GM23338 (cell line): ENCODE measurements around the gene MCRIP1. TPM values are rescaled to one million over a fixed set of nuclear protein-coding genes. Genes with fewer than 3 reads are reported as not detected.

Experiments used
- ATAC-seq: fragments of 200-7000 bp; cut with Tn5 transposase; 3 replicates; pipeline ENCODE4 v1.9.1; 2020
- DNase-seq: peaks from one replicate; pipeline ENCODE4 v3.0.0-alpha.2; 2015; ENCODE audit warnings: low spot score
- H2AFZ ChIP-seq: fragments of 200-600 bp; sonication (generic); 2 replicates; pipeline ENCODE4 v1.8.0; 2016; ENCODE audit warnings: antibody characterized with exemption, mild to moderate bottlenecking, moderate library complexity
- H3F3A ChIP-seq: fragments of 200-600 bp; sonication (generic); replicated peaks from 2 replicates; pipeline ENCODE4 v1.8.0; 2017; ENCODE audit warnings: antibody characterized with exemption, mixed run types, low read depth
- H3K27ac ChIP-seq: fragments of 200-600 bp; sonication (generic); 2 replicates; pipeline ENCODE4 v1.6.1; 2016; ENCODE audit warnings: low read depth
- H3K27me3 ChIP-seq: fragments of 200-600 bp; sonication (generic); 2 replicates; pipeline ENCODE4 v1.8.0; 2016; ENCODE audit warnings: mild to moderate bottlenecking, mixed run types, moderate library complexity; ENCODE audit not compliant: insufficient read depth
- H3K36me3 ChIP-seq: fragments of 200-600 bp; sonication (generic); 2 replicates; pipeline ENCODE4 v1.8.0; 2016; ENCODE audit warnings: mild to moderate bottlenecking; ENCODE audit not compliant: insufficient read depth
- H3K4me1 ChIP-seq: fragments of 200-600 bp; sonication (generic); 2 replicates; pipeline ENCODE4 v1.8.0; 2016; ENCODE audit warnings: mild to moderate bottlenecking, moderate library complexity; ENCODE audit not compliant: insufficient read depth
- H3K4me2 ChIP-seq: fragments of 200-600 bp; sonication (generic); 2 replicates; pipeline ENCODE4 v1.7.1; 2017; ENCODE audit warnings: mixed run types
- H3K4me3 ChIP-seq: fragments of 200-600 bp; sonication (generic); 2 replicates; pipeline ENCODE4 v1.6.1; 2016; ENCODE audit warnings: mixed run types
- H3K79me2 ChIP-seq: fragments of 200-600 bp; sonication (generic); replicated peaks from 2 replicates; pipeline ENCODE4 v1.8.0; 2017; ENCODE audit warnings: mild to moderate bottlenecking; ENCODE audit not compliant: insufficient read depth
- H3K9me2 ChIP-seq: fragments of 200-600 bp; sonication (generic); 2 replicates; pipeline ENCODE4 v1.8.0; 2017; ENCODE audit not compliant: insufficient read depth
- H4K20me1 ChIP-seq: fragments of 200-600 bp; sonication (generic); replicated peaks from 2 replicates; pipeline ENCODE4 v1.8.0; 2017; ENCODE audit warnings: mild to moderate bottlenecking; ENCODE audit not compliant: insufficient read depth
- H3K27ac Mint-ChIP-seq: 2 replicates; pipeline ENCODE4 v1.8.0; 2020; ENCODE audit warnings: inconsistent platforms, mild to moderate bottlenecking, moderate library complexity, mixed read lengths
- H3K27me3 Mint-ChIP-seq: 3 replicates; pipeline ENCODE4 v1.8.0; 2022; ENCODE audit warnings: low read depth, mild to moderate bottlenecking, moderate library complexity, mixed read lengths, inconsistent platforms; ENCODE audit not compliant: insufficient read depth, poor library complexity
- H3K36me3 Mint-ChIP-seq: 3 replicates; pipeline ENCODE4 v1.8.0; 2021; ENCODE audit warnings: low read depth, mild to moderate bottlenecking, inconsistent platforms, moderate library complexity, mixed read lengths
- H3K4me1 Mint-ChIP-seq: 3 replicates; pipeline ENCODE4 v1.8.0; 2020; ENCODE audit warnings: mild to moderate bottlenecking, inconsistent platforms, mixed read lengths
- H3K4me3 Mint-ChIP-seq: 3 replicates; pipeline ENCODE4 v1.8.0; 2021; ENCODE audit warnings: moderate library complexity, mild to moderate bottlenecking, inconsistent platforms, mixed read lengths
- H3K9me3 Mint-ChIP-seq: 3 replicates; pipeline ENCODE4 v1.8.0; 2020; ENCODE audit warnings: moderate library complexity, mild to moderate bottlenecking, inconsistent platforms, mixed read lengths
- CREB1 ChIP-seq: fragments of 250-450 bp; sonication (Bioruptor Pico); IDR thresholded peaks from 2 replicates; pipeline ENCODE4 v1.5.0; 2020; ENCODE audit warnings: low read depth, mild to moderate bottlenecking, moderate library complexity
- CTCF ChIP-seq, 2 experiments: fragments of 200-600 bp in 1 of 2; sonication (generic) in 1 of 2; conservative IDR thresholded peaks; 2 replicates each; pipeline versions ENCODE4 v1.5.1 to v1.6.1; 2016 to 2017; ENCODE audit warnings: antibody characterized with exemption in 2 of 2, low read depth in 2 of 2, mild to moderate bottlenecking in 2 of 2, moderate library complexity in 1 of 2
- ETS1 ChIP-seq: IDR thresholded peaks from 2 replicates; pipeline ENCODE4 v1.6.1; 2016; ENCODE audit warnings: antibody characterized with exemption
- EZH2 ChIP-seq: fragments of 200-600 bp; sonication (generic); IDR thresholded peaks from one replicate; pipeline ENCODE4 v1.8.0; 2017; ENCODE audit warnings: antibody characterized with exemption, mild to moderate bottlenecking, low read depth; ENCODE audit not compliant: unreplicated experiment
- EZH2phosphoT487 ChIP-seq: fragments of 200-600 bp; sonication (generic); IDR thresholded peaks from one replicate; pipeline ENCODE4 v1.8.1; 2018; ENCODE audit warnings: antibody characterized with exemption; ENCODE audit not compliant: unreplicated experiment
- JUNB ChIP-seq: IDR thresholded peaks from one replicate; pipeline ENCODE4 v1.6.1; 2016; ENCODE audit warnings: antibody characterized with exemption; ENCODE audit not compliant: unreplicated experiment
- NANOG ChIP-seq: IDR thresholded peaks from 2 replicates; pipeline ENCODE4 v1.6.1; 2016; ENCODE audit warnings: antibody characterized with exemption, borderline replicate concordance
- POLR2AphosphoS5 ChIP-seq: IDR thresholded peaks from 2 replicates; pipeline ENCODE4 v1.6.1; 2016; ENCODE audit warnings: antibody characterized with exemption, low read depth
- REST ChIP-seq: IDR thresholded peaks from one replicate; pipeline ENCODE4 v1.6.1; 2018; ENCODE audit warnings: antibody characterized with exemption; ENCODE audit not compliant: unreplicated experiment
- STAT1 ChIP-seq: IDR thresholded peaks from one replicate; pipeline ENCODE4 v1.6.1; 2016; ENCODE audit warnings: antibody characterized with exemption; ENCODE audit not compliant: unreplicated experiment
- ZNF114 ChIP-seq: fragments of 250-450 bp; sonication (Bioruptor Pico); IDR thresholded peaks from 2 replicates; pipeline ENCODE4 v1.5.0; 2020; ENCODE audit warnings: mild to moderate bottlenecking, moderate library complexity
- ZNF331 ChIP-seq: fragments of 250-450 bp; sonication (Bioruptor Pico); IDR thresholded peaks from 2 replicates; pipeline ENCODE4 v1.5.0; 2020; ENCODE audit warnings: low read depth, mild to moderate bottlenecking, moderate library complexity
- polyA plus RNA-seq: library from polyadenylated mRNA; unstranded; fragments of >200 nt; fragmentation: Nextera tagmentation; extraction: Ambion mirVana; gene quantifications from 2 replicates; pipeline ENCODE4 v1.2.1, GENCODE V29; 2016
- total RNA-seq: library from RNA; depleted of rRNA; stranded (reverse); fragments of >200 nt; shearing (Covaris generic); gene quantifications from 2 replicates; pipeline ENCODE4 v1.2.3, GENCODE V29; 2014
- TF ChIP-seq, protein P1 (sequence below): fragments of 250-450 bp; sonication (Bioruptor Pico); IDR thresholded peaks from 2 replicates; pipeline ENCODE4 v1.5.0; 2020; ENCODE audit warnings: mild to moderate bottlenecking, moderate library complexity

The MCRIP1 gene
- total and polyA plus RNA-seq, 2 experiments from 2014 or later, result 85.2 to 101 TPM

DNA sequence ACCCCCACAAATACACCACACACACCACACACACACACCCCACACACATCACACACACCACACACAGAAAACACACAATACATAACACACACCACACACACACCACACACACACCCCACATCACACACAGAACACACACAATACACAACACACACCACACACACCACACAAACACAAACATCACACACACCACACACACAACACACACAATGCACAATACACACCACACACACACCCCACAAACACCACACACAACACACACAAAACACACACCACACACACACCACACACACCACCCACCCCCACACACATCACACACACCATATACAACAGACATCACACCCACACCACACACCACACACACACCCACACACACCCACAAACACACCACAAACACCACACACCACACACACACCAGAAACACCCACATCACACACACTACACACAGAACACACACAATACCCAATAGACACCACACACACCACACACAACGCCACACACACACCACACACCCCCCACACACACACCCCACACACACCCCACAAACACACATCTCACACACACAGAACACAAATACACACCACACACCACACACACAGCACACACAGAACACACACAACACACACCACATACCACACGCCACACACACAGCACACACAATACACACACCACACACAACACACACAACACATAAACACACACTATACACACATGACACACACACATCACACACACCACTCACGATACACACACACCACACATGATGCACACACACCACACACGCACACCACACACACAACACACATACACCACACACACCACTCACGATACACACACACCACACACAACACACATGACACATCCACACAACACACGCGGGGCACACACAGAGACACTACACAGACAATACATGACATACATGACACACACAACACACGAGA is 40.1 kb downstream of the MCRIP1 start:
- no peaks in the 10 kb centered on the region for H3K9me2 ChIP-seq
- ATAC-seq, result no peak
- H3K4me2 ChIP-seq, result no peak overlapping the region
- H3K79me2 ChIP-seq, result no peaks in the 10 kb centered on the region
- H3K36me3 ChIP-seq, result no peaks in the 10 kb centered on the region
- no peaks in the 10 kb centered on the region for H3K27me3 ChIP-seq
- H3K4me3 ChIP-seq, result no peak overlapping the region
- Mint-ChIP-seq H3K9me3 (peaks cover 3% of the 10 kb centered on the region; the same call in 1 of the 3 replicates), H3K27me3 (no peaks in the 10 kb centered on the region), H3K4me1 (no peaks in the 10 kb centered on the region), H3K36me3 (no peaks in the 10 kb centered on the region), H3K4me3 (no peak overlapping the region), H3K27ac (no peak overlapping the region)
- peaks cover 15% of the 10 kb centered on the region for H3F3A ChIP-seq
- no peaks in the 10 kb centered on the region for H4K20me1 ChIP-seq
- H3K4me1 ChIP-seq, result no peaks in the 10 kb centered on the region
- DNase-seq, result no peak
- H3K27ac ChIP-seq, result no peak overlapping the region
- no peak overlapping the region for H2AFZ ChIP-seq
- TF ChIP-seq EZH2, result no peak
- TF ChIP-seq ZNF114 (CRISPR knock-in tag), result no peak
- no peak for TF ChIP-seq REST
- no peak for TF ChIP-seq CREB1
- TF ChIP-seq STAT1, result no peak
- no peak for TF ChIP-seq ZNF331 (CRISPR knock-in tag)
- TF ChIP-seq ETS1, result no peak
- TF ChIP-seq NANOG, result no peak
- no peak for TF ChIP-seq CTCF (conservative IDR thresholded peaks at IDR 0.05; ENCODE audit: low read depth in 2 of 2)
- no peak for TF ChIP-seq POLR2AphosphoS5
- TF ChIP-seq EZH2phosphoT487, result no peak
- no peak for TF ChIP-seq JUNB
- TF ChIP-seq, protein P1, sequence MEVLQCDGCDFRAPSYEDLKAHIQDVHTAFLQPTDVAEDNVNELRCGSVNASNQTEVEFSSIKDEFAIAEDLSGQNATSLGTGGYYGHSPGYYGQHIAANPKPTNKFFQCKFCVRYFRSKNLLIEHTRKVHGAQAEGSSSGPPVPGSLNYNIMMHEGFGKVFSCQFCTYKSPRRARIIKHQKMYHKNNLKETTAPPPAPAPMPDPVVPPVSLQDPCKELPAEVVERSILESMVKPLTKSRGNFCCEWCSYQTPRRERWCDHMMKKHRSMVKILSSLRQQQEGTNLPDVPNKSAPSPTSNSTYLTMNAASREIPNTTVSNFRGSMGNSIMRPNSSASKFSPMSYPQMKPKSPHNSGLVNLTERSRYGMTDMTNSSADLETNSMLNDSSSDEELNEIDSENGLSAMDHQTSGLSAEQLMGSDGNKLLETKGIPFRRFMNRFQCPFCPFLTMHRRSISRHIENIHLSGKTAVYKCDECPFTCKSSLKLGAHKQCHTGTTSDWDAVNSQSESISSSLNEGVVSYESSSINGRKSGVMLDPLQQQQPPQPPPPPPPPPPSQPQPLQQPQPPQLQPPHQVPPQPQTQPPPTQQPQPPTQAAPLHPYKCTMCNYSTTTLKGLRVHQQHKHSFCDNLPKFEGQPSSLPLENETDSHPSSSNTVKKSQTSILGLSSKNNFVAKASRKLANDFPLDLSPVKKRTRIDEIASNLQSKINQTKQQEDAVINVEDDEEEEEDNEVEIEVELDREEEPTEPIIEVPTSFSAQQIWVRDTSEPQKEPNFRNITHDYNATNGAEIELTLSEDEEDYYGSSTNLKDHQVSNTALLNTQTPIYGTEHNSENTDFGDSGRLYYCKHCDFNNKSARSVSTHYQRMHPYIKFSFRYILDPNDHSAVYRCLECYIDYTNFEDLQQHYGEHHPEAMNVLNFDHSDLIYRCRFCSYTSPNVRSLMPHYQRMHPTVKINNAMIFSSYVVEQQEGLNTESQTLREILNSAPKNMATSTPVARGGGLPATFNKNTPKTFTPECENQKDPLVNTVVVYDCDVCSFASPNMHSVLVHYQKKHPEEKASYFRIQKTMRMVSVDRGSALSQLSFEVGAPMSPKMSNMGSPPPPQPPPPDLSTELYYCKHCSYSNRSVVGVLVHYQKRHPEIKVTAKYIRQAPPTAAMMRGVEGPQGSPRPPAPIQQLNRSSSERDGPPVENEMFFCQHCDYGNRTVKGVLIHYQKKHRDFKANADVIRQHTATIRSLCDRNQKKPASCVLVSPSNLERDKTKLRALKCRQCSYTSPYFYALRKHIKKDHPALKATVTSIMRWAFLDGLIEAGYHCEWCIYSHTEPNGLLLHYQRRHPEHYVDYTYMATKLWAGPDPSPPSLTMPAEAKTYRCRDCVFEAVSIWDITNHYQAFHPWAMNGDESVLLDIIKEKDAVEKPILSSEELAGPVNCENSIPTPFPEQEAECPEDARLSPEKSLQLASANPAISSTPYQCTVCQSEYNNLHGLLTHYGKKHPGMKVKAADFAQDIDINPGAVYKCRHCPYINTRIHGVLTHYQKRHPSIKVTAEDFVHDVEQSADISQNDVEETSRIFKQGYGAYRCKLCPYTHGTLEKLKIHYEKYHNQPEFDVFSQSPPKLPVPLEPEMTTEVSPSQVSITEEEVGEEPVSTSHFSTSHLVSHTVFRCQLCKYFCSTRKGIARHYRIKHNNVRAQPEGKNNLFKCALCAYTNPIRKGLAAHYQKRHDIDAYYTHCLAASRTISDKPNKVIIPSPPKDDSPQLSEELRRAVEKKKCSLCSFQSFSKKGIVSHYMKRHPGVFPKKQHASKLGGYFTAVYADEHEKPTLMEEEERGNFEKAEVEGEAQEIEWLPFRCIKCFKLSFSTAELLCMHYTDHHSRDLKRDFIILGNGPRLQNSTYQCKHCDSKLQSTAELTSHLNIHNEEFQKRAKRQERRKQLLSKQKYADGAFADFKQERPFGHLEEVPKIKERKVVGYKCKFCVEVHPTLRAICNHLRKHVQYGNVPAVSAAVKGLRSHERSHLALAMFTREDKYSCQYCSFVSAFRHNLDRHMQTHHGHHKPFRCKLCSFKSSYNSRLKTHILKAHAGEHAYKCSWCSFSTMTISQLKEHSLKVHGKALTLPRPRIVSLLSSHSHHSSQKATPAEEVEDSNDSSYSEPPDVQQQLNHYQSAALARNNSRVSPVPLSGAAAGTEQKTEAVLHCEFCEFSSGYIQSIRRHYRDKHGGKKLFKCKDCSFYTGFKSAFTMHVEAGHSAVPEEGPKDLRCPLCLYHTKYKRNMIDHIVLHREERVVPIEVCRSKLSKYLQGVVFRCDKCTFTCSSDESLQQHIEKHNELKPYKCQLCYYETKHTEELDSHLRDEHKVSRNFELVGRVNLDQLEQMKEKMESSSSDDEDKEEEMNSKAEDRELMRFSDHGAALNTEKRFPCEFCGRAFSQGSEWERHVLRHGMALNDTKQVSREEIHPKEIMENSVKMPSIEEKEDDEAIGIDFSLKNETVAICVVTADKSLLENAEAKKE (CRISPR knock-in tag), result no peak
